ENCODE results near the gene NCR1. TPM values are rescaled to one million over a fixed set of nuclear protein-coding genes. Genes with fewer than 3 reads are reported as not detected.
A peak's percentile ranks its signal among the peaks of the same experiment; 100 is the strongest.
"Not testable (repeated sequence)": the region's sequence is repeated elsewhere in the genome, so short reads cannot be mapped to it uniquely, and the experiment has no call there.

Gene NCR1
- total RNA-seq, 1 donor = not detected

- TF ChIP-seq CTCF (IDR thresholded peaks at IDR 0.05; ENCODE audit: insufficient read depth, low read depth, low read length) = no peak
- no peak for DNase-seq (ENCODE audit: low read depth)
- H3K4me3 ChIP-seq (ENCODE audit: low read depth, low read length) = no peak overlapping the region
These were observed 10.9 kb downstream of the NCR1 start for GRCh38 chr19:54916822-54917221.

- H3K4me3 ChIP-seq (ENCODE audit: low read depth, low read length) = no peak overlapping the region
- no peak for TF ChIP-seq CTCF (IDR thresholded peaks at IDR 0.05; ENCODE audit: insufficient read depth, low read depth, low read length)
These were observed 12.6 kb downstream of the NCR1 start for GRCh38 chr19:54918499-54918898.

GRCh38 chr19:54919646-54920563, 14.0 kb downstream of the NCR1 start:
- TF ChIP-seq CTCF (IDR thresholded peaks at IDR 0.05; ENCODE audit: insufficient read depth, low read depth, low read length) = peak; percentile 10
- not testable (repeated sequence) for H3K4me3 ChIP-seq (ENCODE audit: low read depth, low read length); DNase-seq (ENCODE audit: low read depth)

More at GRCh38 chr19:54918499-54918898, 12.6 kb downstream of the NCR1 start:
- DNase-seq (ENCODE audit: low read depth) = no peak

GRCh38 chr19:54921082-54921481, 15.1 kb downstream of the NCR1 start:
- no peak for DNase-seq (ENCODE audit: low read depth)
- H3K4me3 ChIP-seq (ENCODE audit: low read depth, low read length) = no peak overlapping the region
- TF ChIP-seq CTCF (IDR thresholded peaks at IDR 0.05; ENCODE audit: insufficient read depth, low read depth, low read length) = no peak

DNA sequence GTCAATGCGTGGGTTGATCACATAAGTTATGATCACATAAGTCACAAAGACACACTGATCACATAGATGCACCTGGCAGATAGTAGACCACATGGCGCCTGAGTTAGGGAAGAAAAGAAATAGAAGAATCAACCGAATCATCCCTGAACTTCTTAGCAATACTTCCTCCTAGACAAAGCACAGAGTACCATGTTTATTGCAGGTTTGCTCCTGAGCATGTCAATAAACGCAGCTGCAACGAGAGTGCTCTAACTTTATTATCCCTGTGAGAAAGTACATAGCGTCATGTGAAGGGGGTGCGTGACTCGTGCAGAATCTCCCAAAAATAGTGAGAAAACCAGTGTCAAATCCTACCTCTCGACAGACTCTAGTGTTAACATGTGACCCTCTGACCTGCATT, 17.3 kb downstream of the NCR1 start:
- TF ChIP-seq CTCF (IDR thresholded peaks at IDR 0.05; ENCODE audit: insufficient read depth, low read depth, low read length) = no peak
- DNase-seq (ENCODE audit: low read depth) = no peak
- no peak overlapping the region for H3K4me3 ChIP-seq (ENCODE audit: low read depth, low read length)

GRCh38 chr19:54928299-54928698, 22.4 kb downstream of the NCR1 start:
- H3K4me3 ChIP-seq (ENCODE audit: low read depth, low read length) = no peak overlapping the region
- TF ChIP-seq CTCF (IDR thresholded peaks at IDR 0.05; ENCODE audit: insufficient read depth, low read depth, low read length) = no peak
- no peak for DNase-seq (ENCODE audit: low read depth)
